A673 (cell line): ENCODE measurements around the gene SLC46A1.

ENCODE experiments used
- CTCF ChIP-seq: fragments of 300-800, 200-600 bp; sonication (generic); conservative IDR thresholded peaks from 2 replicates; pipeline ENCODE4 v1.5.1; 2017; ENCODE audit warnings: low read depth, mild to moderate bottlenecking, antibody characterized with exemption, low read length, moderate library complexity, mixed read lengths
- EZH2 ChIP-seq: fragments of 200-600 bp; sonication (generic); IDR thresholded peaks from 2 replicates; pipeline ENCODE4 v1.6.1; 2017; ENCODE audit warnings: borderline replicate concordance, low read depth, mild to moderate bottlenecking, mixed read lengths, antibody characterized with exemption, low read length; ENCODE audit not compliant: poor library complexity, severe bottlenecking

- TF ChIP-seq EZH2 (no peak), CTCF (no peak)
These were observed 1.9 kb upstream of the SLC46A1 start for GRCh38 chr17:28407974-28408306.
